Stimulated activated CD4-positive, alpha-beta T cell treated with anti-CD3 and anti-CD28 coated beads, Interleukin-1b, Interleukin-23, amount 100 ng/mL, for 1 hour (primary cell): ENCODE data around the gene CBFA2T3.

ENCODE experiments used
- DNase-seq, 2 donors: peaks; one replicate each; pipeline ENCODE4 v3.0.0-alpha.2; 2020; ENCODE audit warnings: low read depth in 2 of 2

Gene CBFA2T3

DNA sequence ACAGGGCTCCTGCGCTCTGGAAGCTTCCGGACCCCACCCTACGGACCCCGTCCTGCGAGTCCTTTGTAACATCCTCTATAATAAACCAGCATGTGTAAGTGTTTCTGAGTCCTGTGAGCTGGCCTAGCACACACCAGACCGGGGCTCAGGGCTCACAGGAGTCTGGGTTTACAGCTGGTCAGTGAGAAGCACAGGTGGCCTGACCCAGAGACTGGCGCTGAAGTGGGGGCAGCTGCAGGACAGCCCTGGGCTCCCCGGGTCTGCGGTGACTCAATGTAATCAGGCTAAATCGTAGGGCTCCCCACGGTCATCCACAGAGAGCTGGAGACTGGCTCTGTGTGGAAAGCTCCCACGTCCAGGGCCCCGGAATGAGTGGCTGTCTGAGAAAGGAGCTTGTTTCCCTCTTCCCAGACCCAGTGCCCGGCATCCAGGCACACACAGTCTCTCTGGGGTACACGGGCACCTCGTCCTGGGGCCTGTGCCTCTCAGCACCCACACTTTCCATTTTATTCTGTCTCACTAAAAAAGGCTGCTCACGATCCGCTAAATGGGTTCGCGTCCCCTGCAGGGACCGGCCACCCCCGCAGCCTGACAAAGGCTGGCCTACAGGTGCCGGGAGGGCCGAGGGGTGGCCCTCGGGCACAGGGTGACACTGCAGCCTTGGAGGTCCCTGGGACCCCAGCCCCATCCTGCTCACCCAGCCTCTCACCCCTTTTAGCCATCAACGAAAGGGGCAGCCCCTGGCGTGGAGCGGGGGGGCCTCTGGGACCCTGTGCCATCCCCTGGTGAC, 18.9 kb upstream of the CBFA2T3 start:
- no peak for DNase-seq

DNA sequence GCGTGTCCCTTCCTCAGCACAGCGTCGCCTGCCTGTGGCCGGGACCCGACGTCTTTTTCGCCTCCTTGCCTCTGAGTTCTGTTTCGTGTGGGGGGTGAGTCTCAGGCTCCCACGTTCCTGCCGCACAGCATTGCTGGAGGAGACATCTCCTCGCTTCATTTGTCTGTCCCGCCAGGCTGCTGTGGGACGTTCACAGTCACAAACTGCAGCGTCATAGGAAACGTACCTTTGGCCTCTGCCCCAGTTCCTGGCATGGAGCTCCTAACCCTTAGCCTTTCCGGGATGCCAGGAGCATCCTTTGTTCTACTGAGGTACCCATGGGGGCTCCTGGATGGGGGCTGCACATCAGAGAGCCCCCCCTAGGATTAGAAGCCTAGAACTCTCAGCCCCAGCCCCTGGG, 18.2 kb upstream of the CBFA2T3 start:
- DNase-seq = no peak

DNA sequence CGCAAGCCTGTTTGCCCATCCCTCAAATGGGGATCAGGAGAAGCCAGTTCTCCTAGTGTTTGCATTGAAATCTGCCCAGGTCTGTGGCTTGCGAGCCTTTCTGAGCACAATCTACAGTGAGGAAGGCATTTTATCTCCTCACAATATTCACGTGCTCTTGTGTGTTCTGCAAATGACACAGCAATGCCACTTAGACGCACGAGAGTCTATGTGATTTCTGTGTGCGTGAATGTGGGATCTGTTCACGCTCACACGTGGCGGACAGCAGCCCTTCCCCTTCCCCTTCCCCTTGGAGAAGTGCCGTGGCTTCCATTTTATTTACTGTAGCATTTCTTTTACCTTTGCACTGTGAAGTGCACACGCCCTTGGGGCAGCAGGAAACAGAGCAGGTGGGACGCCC, 17.7 kb upstream of the CBFA2T3 start:
- DNase-seq = no peak

DNA sequence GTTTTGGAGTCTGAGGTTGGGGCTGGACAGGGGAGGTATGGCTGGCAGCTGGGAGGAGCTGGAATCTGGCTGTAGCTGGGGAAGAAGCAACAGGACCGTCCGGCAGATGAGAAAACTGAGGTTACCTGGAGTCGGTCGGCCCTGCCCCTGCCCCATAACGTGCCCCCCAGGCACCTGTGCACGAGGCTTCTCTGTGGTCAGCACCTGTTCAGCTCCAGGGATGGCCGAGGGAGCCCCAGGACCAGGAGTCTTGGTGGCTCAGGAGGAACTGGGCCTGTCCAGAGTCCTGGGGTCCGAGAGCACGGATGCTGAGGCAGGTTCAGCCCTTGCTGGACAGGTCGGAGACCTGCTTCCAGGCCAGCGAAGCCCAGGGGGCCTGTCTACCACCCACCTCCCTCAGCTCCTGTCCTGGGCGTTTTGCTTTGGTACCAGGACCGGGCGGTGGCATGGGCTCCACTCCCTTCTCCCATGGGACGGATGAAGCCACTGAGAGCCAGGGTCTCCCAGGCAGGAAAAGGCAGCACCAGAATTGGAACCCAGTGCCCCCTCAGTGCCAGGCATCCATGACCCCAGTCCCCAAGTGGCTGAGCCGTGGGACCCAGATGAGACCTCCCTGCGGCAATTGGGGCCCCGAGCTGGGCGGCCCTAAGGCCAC, 17.1 kb upstream of the CBFA2T3 start:
- DNase-seq = no peak

DNA sequence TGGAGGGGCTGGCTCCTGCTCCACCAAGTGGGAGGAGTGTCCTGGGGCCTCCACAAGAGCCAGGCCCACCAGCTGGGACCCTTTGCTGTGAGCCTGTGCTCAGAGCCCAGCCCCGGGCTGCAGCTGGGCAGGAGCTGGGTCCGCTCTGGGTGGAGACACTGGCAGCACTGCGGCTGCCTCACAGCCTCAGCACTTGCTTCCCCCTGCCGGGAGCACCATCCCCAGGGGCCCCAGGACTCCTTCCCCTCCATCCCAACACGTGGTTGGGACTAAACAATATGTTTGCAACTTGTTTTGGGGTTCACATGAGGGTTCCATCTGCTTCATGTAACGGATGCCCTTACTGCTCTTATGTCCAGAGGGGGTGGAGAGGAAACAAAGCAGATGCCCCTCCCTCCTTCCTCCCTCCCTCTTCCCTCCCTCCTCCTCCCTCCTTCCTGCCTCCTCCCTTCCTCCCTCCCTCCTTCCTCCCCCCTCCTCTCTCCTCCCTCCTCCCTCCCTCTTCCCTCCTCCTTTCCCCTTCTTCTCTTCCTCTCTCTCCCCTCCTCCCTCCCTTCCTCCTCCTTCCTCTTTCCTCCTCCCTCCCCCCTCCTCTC, 16.3 kb upstream of the CBFA2T3 start:
- DNase-seq = no peak

DNA sequence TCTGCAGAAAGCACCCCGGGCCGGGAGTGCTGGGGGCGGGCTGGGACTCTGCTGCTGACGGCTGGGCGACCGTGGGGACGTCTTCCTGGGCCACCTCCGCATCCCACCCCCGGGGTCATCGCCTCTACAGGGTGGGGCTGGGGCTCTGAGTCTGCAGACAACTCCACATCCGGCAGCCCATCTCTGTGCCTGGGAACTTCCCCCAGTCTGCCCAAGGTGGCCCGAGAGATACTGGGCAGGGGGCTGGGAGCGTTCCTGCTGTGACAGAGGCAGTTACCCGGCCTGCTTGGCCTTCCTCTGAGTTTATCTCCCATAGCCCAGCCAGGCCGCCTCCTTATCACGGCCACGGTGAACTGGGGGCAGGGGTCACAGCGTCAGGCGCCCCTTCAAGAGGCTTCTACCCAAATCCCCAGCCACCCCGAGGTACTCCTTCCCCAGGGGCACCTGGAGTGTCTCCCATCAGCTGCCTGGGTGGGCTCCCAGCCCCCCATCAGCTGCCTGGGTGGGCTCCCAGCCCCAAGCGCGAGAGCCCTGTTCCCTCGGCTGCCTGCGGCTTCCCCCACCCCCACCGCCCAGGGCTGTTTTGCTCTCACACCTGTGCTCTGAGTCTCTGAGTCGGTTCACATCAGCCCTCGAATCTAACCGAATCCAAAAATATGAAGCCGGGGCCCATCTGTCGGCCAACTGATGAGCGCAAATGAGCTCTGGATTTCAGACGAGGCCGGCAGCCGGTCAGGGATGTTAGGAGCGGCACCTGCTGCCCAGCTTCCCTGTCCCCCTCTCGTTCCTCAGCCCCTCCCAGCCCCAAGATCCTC, 15.6 kb upstream of the CBFA2T3 start:
- no peak for DNase-seq

DNA sequence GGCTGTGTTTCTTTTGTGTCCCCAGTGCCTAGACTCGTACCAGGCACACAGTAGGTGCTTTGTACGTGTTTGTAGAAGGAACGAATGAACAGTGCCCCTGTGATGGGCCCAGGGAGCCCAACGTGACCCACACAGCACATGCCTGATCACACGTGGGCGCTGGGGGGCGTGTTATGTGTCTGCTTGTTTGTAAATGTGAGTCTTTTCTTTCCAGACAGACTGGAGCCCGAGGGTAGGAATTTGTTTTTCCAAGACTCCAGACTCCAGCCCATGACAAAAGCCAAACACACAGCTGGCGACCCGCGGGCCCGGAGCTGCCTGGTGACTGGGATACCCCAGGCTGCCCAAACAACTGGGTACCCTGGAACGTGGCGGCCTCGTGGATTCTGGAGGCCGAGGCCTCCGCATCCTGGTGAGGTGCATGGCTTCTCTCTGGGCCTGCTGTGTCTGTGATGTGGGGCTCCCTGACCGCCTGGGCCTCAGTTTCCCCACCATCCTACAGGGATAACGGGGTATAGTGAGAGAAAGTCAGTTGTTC, 14.9 kb upstream of the CBFA2T3 start:
- no peak for DNase-seq

DNA sequence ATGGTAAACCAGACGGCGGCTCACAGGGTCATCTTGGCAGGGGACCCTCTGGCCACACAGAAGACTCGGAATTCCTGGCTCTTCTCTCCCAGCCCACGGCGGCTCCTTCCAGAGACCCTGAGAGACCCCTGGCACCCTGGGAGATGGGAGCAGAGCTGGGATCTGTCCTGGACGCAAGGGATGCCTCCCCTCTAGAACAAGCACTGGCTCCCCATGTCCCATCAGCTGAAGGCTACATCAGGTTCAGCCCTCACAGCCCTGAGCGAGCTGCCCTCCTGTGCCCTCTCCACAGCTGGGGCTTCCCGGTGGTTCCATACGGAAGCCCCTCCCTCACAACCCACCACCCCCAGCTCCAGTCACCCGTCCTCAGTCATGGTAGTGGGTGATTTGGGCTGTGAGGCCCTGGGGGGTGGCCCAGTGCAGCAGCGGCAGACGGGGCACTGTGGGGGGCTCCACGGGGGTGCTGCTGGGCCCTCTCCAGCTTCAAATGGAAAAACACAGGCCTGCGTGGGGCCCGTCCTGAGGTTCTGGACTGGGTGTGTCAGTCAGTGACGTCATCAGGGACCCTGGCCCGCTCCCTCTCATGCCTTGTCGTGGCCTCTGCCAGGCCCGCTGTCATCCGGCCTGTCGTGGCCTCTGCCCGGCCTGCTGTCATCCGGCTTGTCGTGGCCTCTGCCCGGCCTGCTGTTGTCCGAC, 13.0 kb upstream of the CBFA2T3 start:
- DNase-seq = no peak

DNA sequence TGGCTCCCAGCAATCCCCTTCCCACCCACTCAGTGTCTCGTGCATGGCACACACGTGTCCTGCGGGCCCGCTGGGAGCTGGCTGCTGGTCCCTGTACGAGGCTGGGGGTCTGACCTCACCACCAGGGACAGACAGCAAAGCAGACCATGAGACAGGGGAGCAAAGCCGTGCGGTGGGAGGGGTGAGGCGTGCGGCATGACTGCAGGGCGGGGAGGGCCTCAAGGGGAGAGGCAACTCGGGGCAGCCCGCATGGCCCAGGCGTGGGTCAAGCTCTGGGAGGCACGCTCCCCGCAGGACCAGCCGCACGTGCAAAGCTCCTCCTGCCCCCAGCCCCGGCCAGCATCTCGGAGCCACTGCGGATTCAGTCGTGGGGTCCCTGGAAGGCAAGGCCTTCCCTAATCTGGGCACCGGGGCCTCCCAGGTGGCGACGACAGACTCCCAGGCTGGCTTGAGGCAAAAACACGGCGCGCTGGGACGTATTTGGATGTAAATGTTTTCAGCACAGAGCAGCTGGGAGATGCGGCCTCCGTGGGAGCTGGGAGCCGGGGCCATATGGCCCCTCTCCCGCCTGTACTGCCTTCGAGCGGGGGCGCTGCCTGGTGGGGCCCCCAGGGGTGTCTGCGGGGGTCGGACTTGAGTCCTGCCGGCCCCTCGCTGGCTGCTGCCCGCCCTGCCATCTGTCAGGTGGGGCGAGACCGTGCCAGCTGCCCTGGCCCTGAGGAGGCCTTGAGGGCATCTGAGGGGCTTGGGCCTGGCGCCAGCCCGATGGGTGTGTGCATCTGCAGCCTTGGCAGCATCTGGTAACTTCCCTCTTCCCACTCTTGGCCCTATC, 12.2 kb upstream of the CBFA2T3 start:
- DNase-seq = no peak

DNA sequence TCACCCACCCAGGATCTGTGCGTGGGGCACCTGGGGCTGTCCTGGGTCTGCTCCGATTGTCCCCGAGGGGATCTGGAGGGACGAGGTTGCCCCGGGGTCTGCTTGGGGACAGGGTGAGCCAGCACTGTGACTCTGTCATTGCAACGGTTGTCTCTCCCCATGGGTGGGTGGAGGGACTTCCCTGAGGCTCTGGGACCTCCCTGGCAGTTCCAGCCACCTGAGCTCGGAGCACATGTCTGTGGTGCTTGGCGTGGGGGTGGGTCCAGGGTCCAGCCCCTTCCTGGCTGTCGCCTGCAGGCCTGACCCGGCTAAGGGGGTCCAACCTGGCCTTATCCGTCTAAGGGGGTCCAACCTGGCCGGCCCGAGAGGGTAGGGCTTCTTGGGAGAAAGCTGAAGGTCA, 8.5 kb upstream of the CBFA2T3 start:
- no peak for DNase-seq

DNA sequence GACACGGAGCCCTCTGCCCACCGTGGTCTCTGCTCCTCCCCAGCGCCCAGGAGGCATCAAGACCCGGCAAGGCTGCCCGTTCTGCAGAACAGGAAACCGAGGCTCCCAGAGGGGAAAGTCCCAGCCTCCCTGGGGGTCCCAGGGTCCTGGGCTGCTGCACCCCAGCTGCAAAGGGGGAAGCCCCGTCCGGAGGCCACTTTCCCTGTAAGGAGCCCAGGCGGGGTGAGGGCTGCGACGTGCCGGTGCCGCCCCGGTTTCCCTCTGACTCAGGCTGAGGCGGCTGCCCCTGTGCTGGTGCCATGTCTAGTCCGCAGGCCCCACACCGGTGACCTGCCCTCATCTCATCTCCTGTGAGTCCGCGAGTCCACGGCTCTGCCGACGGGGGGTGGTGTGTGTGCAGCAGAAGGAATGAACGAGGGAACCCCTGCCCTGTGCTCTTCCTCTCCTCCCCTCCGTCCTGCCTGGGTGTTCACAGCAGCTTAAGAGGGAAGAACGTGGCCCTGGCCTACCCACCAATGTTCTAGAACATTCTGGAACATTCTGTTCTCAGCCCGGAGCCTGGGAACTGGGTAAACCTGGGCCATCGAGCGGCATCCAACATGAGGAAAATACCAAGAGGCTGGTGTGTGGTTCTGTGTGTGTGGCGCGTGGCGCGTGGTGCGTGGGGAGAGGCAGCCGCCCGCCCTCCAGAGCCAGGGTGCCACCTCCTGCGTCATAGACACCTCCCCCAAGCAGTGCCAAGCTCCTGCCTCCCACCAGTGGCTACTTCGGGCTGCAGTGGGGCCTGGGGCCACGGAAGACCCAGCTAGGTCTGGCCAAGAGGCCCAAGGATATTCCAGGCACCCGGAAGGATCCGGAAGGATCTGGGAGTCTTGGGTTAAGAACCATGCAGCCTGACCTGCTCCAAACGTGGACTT, 7.0 kb upstream of the CBFA2T3 start:
- DNase-seq = no peak

DNA sequence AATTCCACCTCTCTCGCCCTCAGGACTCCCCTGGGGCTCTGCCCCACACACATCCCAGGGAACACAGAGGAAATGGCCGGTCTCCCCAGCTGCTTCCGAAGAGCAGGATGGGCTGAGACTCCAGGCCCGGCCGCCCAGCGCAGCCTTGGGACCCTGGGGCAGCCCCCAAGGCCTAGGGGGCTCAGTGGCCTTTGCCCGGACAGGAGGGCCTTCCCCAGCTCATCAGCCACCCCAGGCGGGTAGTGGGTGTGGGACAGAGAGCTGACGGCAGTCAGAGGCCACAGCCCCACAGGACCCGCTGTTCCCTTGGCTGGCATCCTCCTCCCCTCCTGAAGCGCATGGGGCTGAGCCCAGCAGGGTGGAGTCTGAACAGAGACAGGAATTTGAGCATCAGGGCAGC, 6.2 kb upstream of the CBFA2T3 start:
- DNase-seq = no peak

DNA sequence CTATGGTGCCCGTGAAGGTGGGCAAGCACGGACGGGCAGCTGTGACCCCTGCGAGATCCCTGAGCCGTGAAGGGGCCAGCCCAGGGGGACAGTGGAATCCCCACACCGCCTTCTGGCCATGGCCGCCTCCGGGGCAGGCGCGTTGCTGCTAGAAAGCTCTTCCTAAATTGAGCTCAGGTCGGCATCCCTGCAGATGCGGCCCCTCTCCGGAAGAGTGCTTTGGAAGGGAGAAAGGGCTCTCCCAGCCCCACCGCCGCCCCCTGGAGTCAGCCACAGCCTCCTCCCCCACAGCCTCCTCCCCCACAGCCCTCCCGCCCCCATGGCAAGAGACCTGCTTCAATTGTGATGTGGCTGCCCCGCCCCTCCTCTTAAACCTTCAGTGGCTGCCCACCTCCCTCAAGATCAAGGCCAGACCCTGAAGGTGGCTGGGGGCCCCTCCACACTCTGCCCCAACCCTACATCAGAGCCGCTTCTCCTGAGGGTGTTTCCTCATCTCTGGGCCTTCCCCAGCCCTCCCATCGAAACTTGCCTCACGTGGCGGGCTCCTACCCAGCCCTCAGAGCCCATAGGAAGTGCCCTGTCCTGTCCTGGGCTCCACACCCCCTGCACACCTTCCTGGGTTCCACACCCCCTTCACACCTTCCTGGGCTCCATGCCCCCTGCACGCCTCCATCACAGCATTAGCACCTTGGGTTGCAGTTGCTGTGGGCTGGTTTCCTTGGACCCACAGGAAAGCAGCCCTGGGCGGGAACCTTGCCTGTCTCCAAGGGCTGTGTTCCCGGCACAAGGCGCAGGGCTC, 5.5 kb upstream of the CBFA2T3 start:
- no peak for DNase-seq

DNA sequence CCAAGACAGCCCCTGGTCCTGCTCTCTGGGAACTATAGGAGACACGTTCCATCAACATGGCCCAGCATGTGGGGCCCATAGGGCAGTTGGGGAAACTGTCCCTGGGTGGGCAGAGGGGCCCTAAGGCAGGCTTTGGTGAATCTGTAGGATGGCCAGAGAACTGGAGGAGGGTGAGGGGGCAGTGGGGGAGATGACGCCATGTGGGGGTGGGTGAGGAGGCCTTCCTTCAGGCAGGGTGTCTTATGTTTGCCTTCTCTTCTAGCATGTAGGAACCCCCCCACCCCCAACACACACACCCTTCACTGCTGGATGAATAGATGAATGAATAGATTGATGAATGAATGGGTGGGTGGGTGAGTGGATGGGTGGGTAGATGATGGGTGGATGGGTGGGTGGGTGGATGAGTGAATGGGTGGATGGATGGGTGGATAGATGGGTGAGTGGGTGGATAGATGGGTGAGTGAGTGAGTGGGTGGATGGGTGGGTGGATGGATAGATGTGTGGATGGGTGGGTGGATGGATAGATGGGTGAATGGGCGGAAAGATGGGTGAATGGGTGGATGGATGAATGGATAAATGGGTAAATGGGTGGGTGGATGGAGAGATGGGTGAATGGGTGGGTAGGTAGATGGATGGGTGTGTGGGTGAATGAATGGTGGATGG, 2.5 kb upstream of the CBFA2T3 start:
- no peak for DNase-seq

DNA sequence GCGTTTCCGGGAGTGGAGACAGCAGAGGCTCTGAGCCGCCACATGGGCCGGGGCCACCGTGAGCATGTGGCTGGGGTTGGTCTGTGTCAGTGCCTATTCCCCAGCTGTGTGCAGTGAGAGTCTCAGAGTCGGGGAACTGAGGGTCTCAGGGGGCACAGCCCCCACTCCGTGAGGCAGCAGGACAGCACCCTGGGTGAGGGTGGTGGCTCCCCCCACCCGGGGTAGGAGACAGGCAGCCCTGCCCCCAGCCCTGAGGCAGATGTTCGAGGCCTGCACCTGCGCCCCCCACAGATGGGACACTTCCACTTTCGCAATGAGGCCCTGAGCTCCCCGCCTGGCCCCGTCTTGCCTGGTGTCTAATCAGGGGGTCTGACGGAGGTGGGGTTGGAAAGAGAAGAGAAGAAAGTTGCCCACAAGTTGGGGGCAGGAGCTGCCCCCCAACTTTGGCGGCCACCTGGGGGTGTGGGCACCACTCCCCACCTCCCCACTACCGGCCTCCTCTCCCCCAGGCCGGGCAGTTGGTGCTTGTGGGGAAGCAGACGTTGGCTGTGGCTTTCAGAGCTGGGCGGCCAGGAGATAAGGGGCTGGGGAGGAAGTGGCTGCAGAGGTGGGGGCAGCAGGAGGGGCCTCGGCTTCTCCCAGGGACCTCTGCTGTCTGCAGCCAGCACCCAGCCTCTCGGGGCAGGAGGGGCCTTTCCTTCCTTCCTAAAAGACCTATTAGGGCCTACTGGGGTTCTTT, 1.8 kb upstream of the CBFA2T3 start:
- no peak for DNase-seq

DNA sequence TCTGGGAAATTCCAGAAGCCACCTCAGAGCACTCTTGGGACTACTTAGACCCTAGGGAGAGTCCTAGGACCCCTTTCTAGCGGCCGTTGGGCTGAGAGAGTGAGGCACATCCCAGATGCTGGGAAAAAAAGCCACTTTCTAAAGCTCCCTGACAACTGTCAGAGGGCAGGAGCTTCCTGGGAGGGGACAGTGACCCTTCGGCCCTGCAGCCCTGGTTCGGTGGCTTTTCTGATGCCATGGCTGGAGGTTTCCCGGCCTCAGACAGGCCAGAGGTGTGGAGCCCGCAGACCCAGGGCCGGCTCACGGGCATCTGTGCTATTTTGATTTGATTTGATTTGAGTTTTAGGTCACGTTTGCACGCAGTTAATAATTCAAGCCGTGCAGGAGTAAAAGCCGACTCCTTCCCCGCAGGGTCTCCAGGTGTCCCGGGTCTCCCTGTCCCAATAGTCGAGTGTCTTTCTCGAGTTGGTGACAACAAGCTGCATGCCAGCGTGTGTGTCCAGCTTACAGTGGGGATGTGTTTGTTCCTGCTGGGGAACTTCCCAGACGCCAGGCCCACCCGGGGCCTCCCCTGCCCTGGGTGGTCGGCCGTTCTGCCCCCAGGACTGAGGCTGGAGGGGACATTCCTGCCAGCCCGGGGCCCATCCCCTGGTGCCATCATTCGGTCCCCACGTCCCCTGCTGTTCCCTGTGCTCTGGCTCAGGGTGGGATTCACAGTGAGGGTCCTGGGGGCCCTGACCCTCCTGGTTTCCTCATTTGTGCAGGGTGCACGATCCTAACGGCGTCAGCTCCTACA, 1.0 kb upstream of the CBFA2T3 start:
- DNase-seq = no peak
